Testis (tissue), 3 donors: Measurements from ENCODE around the gene MYO15B. TPM values are rescaled to one million over a fixed set of nuclear protein-coding genes. Genes with fewer than 3 reads are reported as not detected.

Experiments
- DNase-seq: peaks from one replicate; pipeline ENCODE4 v3.0.0-alpha.2; 2019
- H3K27ac ChIP-seq, 2 donors: fragments of 200-600 bp; sonication (generic); one replicate each; pipeline ENCODE4 v1.5.1; 2019
- H3K27me3 ChIP-seq: fragments of 200-600 bp; sonication (generic); one replicate; pipeline ENCODE4 v1.5.1; 2019
- H3K36me3 ChIP-seq: fragments of 200-600 bp; sonication (generic); one replicate; pipeline ENCODE4 v1.5.1; 2017; ENCODE audit warnings: low read depth; ENCODE audit errors: missing control alignments
- H3K4me1 ChIP-seq: fragments of 200-600 bp; sonication (generic); one replicate; pipeline ENCODE4 v1.5.1; 2019
- H3K4me3 ChIP-seq, 2 donors: fragments of 200-600 bp; sonication (generic); one replicate each; pipeline ENCODE4 v1.5.1; 2017 to 2019
- H3K9me3 ChIP-seq: fragments of 200-600 bp; sonication (generic); one replicate; pipeline ENCODE4 v1.5.1; 2017
- CTCF ChIP-seq, 3 experiments: fragments of 450-650 bp in 2 of 3; fragments of 200-600 bp in 1 of 3; sonication (generic) in 1 of 3; IDR thresholded peaks; one replicate each; pipeline ENCODE4 v1.5.1; 2016 to 2019; ENCODE audit warnings: antibody characterized with exemption in 3 of 3, mild to moderate bottlenecking in 2 of 3, moderate library complexity in 1 of 3
- POLR2A ChIP-seq: fragments of 450-650 bp; IDR thresholded peaks from one replicate; pipeline ENCODE4 v1.6.1; 2017; ENCODE audit warnings: antibody characterized with exemption, mild to moderate bottlenecking, moderate library complexity
- WGBS, 2 donors: methylation state at CpG; one replicate each; pipeline ENCODE4 v1.1.5; 2018; 5-methylcytosine and 5-hydroxymethylcytosine counted together
- intact Hi-C: fragments of 100-400 bp; cut with DNase I; formaldehyde crosslinking; loops from one replicate; pipeline ENCODE4 v1.15.1; 2023; ENCODE audit warnings: low total_unique reads
- polyA plus RNA-seq: library from polyadenylated mRNA; stranded (reverse); fragments of 350-450 nt; fragmentation: Illumina TruSeq; extraction: RNeasy Lipid Tissue Mini Kit (QIAGEN cat#74804); gene quantifications from one replicate; pipeline ENCODE4 v1.2.3, GENCODE V29; 2014; ENCODE audit warnings: low read depth, low replicate concordance; ENCODE audit not compliant: insufficient read depth
- total RNA-seq, 2 donors: library from RNA; depleted of rRNA; stranded (reverse); fragments of >200 nt; gene quantifications; one replicate each; pipeline ENCODE4 v1.2.3, GENCODE V29; 2016

The MYO15B gene
- total and polyA plus RNA-seq, 3 donors from 2014 or later = 70.4 to 142 (median 139) TPM

GRCh38 chr17:75640556-75641119 lies 53.0 kb downstream of the MYO15B start:
- no peaks in the 10 kb centered on the region for H3K36me3 ChIP-seq
- DNase-seq = no peak
- no peak overlapping the region for H3K4me3 ChIP-seq
- intact Hi-C loops = no loop called here
- no peaks in the 10 kb centered on the region for H3K27me3 ChIP-seq
- WGBS, 2 donors = 93 to 95% methylated on average over 11 to 13 of the region's 13 CpGs
- peaks cover 12% of the 10 kb centered on the region for H3K4me1 ChIP-seq
- H3K9me3 ChIP-seq = no peaks in the 10 kb centered on the region
- no peak overlapping the region for H3K27ac ChIP-seq
- TF ChIP-seq CTCF (IDR thresholded peaks at IDR 0.05) (no peak), POLR2A (no peak)

- intact Hi-C loops = no loop called here
- TF ChIP-seq POLR2A = no peak
- TF ChIP-seq CTCF (IDR thresholded peaks at IDR 0.05) = no peak
- Histone ChIP-seq H3K36me3 (no peaks in the 10 kb centered on the region), H3K4me3 (no peak overlapping the region), H3K27ac (no peak overlapping the region), H3K9me3 (no peaks in the 10 kb centered on the region), H3K4me1 (peaks cover 8% of the 10 kb centered on the region), H3K27me3 (no peaks in the 10 kb centered on the region)
- WGBS, 2 donors = 93 to 100% methylated on average over 2 to 9 of the region's 9 CpGs
- no peak for DNase-seq
Measured at GRCh38 chr17:75641343-75641742, 53.7 kb downstream of the MYO15B start.

- 86 to 92% methylated on average over 5 to 7 of the region's 7 CpGs for WGBS, 2 donors
- Histone ChIP-seq H3K4me1 (no peaks in the 10 kb centered on the region), H3K27ac (no peak overlapping the region), H3K9me3 (no peaks in the 10 kb centered on the region), H3K27me3 (no peaks in the 10 kb centered on the region), H3K4me3 (no peak overlapping the region), H3K36me3 (no peaks in the 10 kb centered on the region)
- intact Hi-C loops = no loop called here
- TF ChIP-seq CTCF (IDR thresholded peaks at IDR 0.05) (no peak), POLR2A (no peak)
- no peak for DNase-seq
Measured at GRCh38 chr17:75642182-75642783, 54.7 kb downstream of the MYO15B start.

- Histone ChIP-seq H3K27me3 (no peaks in the 10 kb centered on the region), H3K36me3 (no peaks in the 10 kb centered on the region), H3K4me3 (no peak overlapping the region), H3K27ac (no peak overlapping the region), H3K9me3 (no peaks in the 10 kb centered on the region), H3K4me1 (no peaks in the 10 kb centered on the region)
- TF ChIP-seq CTCF (IDR thresholded peaks at IDR 0.05) (no peak), POLR2A (no peak)
- intact Hi-C loops = no loop called here
- 90 to 95% methylated on average over 12 to 17 of the region's 17 CpGs for WGBS, 2 donors
- DNase-seq = no peak
Measured at GRCh38 chr17:75642784-75643642, 55.4 kb downstream of the MYO15B start.
